ENCODE data around the gene ZNF302.
"Not testable (repeated sequence)": the region's sequence is repeated elsewhere in the genome, so short reads cannot be mapped to it uniquely, and the experiment has no call there.

The ZNF302 gene

DNA sequence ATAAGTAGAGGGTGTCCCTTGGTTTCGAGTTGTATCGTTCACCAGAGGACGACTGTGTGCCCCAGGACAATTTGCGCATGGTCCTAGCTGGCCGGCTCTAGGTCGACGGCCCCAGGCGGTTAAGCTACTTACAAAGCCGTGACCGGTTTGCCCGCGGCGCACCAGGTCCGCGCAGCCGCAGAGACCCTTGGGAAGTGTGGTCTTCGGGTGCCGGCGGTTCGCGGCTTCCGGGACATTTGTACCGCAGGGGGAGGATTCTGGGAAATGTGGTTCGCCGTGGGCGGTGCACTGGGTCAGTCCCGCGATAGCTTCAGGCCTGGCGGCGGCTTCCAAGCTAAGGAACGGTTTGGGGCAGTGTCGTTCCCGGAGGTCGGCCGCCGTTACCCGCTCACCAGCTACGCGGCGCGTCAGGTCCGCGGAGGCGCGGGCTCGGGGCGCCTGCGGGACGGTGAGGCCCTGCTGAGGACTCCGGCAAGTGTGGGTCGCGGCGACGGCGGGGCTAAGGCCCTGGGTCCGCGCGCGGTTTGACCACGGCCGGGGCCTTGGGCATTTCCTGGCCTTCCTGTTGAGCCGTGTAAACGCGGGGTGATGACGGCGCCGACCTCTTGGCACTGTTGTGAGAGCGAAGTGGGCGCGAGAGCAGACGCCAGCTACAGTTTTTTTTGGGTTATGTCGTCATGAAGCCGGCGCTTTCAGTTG is at the start of gene ZNF302:
Gene ZNF302, plus strand, starts transcription at position 293 of the 699 bp plus-strand sequence. CDS start 1,127 bp downstream, outside the sequence.
- DNase-seq (ENCODE audit: low read depth in 2 of 2), result peak; percentile 92 to 93

DNA sequence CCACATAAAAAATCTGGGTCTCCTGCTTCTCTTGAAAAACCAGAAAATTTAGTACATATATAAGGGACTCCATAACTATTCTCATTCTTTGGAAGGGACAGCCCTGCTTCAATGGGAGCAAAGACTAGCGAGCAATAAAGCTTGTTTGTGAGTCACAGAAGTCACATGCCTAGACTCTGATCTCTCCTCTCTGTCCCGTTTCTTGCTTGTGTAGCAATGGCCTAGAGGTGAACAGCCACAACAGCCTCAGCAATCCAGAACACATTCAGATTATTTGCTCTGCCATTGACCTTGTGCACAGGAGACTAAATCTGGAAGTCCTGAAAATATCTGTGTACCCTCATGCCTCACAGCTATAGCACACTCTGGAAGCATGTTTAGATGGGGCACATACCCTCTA is 43.7 kb upstream of the ZNF302 start:
- no peak for DNase-seq (ENCODE audit: low read depth in 2 of 2)

DNA sequence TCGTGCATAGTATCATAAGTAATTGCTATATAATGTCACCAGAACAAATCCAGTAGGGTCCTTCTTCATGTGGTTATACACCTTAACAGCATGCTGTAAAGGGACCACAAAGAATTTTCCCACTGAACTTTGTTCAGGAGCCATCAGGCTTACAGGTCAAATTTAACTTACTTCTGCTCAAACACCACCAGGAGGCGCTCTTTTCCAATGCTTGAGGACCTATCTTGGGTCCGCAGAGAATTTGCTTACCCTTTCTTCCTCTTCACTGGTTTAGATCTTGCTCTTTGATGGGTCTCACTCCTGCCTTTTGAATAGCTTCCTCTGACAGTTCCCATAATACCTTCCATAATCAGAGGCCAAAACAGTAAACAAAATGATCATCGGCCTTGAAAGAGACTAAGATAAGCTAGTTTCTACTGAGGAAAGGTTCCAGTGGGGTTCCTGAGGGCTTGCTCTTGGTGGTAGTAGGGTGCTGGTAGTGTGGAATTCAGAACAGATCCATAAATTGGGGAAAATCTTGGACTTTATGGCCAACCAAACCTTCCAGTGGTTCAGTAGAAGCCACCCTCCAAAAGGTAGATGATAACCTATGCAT is 37.9 kb upstream of the ZNF302 start:
- DNase-seq (ENCODE audit: low read depth in 2 of 2), result peak; percentile 33 to 39

DNA sequence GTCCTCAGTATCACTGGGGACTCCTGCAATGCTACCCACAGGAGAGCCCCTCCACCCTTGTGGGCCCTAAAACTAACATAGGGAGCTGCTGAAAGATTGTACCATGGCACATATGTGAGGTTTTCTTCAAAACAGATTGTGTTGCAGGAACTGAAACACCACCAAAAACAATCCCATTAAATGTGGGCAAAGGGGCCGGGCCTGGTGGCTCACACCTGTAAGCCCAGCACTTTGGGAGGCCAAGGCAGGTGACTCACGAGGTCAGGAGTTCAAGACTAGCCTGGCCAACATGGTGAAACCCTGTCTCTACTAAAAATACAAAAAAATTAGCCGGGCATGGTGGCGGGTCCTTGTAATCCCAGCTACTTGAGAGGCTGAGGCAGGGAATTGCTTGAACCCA is 35.2 kb upstream of the ZNF302 start:
- no peak for DNase-seq (ENCODE audit: low read depth in 2 of 2)

DNA sequence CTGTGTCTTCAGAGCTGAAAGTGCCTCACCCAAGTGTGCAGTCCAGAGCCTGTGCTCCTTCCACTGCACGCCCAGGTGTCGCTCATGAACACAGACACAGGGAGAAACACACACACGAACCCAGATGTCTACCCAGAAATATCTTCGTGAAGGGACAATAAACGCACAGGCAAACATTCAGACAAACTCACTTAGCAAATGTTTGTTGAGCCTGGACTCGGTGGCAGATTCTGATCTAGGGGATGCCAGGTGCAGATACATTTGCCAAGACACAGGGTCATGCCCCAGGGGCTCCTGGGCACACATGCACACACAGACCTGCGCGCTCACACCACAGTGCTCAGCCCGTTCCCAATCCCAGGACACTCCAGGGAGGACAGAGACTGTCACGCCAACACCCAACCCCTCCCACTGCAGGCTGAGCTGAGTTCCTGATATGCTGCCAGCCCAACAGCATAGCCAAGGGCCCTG is 32.5 kb upstream of the ZNF302 start:
- no peak for DNase-seq (ENCODE audit: low read depth in 2 of 2)

DNA sequence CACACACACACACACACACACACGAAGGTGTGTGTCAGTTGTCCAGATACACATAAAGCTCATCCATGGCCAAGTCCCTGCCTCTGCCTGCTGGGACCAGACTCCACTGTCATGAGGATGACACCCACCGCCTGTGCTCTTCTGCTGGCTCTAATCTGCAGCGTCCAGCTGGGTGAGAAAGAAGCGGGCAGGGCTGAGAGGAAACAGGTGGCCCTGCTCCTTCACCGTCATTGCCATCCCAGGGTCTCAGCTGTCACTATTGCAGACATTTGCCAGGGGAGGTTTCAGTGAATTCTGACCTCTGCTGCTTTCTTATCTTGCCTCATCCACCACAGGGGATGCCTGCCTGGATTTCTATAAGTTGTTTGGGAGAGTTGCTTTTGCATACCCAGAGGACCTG is 31.9 kb upstream of the ZNF302 start:
- no peak for DNase-seq (ENCODE audit: low read depth in 2 of 2)

DNA sequence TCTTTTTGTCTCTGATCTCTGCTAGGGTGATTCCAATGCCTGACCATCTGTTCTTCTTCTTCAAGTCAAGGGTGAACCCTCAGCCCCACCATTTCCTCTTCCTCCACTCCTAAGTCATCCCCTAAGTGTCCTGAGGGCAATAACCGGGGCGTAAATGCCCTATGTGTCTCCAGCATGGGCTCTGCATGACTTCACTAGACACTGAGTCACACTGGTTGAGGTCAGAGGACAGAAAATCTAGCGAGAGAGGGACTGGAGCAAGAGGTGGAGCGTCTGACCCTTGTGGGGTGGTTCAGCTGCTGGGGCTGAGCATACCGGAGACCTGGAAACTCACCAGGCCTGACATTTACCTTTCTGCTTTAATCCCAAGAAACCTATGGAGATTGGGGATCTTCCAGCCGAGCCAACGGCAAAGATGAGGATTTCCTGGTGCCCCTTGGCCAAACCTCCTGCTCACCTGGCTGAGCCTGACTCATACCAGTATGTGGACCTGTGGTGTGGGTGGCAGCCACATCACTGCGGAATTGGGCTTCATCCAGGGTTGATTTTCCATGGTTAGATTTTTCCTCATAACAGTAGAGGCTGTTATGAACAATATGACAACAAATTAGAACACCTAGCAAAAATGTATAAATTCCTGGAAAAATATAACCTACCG is 27.5 kb upstream of the ZNF302 start:
- DNase-seq (ENCODE audit: low read depth in 2 of 2), result no peak

DNA sequence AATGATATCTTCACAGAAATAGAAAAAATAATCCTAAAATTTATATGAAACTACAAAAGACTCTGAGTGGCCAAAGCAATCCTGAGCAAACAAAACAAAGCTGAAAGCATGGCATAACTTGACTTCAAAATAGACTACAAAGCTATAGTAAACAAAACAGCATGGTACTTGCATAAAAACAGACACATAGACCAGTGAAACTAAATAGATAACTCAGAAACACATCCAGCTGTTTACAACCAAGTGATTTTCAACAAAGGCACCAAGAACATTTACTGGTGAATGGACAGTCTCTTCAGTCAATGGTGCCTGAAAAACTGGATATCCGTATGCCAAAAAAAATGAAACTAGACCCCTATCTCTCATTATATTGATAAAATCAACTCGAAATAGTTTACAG is 25.7 kb upstream of the ZNF302 start:
- DNase-seq (ENCODE audit: low read depth in 2 of 2), result no peak

DNA sequence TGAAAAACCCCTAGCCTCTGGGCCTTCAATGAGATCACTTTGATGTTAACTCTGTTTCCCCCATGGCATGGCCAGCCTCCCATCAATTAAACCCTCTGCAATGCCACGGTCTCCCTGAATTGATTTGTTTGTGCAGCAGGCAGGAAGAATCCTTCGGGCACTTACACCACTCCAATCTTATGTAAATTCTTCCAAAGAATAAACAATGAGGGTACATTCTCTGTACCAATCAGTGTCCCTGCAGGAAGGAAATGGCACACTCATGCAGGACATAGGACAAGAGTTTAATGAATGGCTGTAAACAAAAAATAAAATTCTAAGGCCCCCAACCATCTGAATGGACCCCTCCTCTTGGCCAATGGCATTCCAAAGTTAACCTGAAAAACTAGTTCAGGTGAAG is 22.7 kb upstream of the ZNF302 start:
- DNase-seq (ENCODE audit: low read depth in 2 of 2), result no peak

DNA sequence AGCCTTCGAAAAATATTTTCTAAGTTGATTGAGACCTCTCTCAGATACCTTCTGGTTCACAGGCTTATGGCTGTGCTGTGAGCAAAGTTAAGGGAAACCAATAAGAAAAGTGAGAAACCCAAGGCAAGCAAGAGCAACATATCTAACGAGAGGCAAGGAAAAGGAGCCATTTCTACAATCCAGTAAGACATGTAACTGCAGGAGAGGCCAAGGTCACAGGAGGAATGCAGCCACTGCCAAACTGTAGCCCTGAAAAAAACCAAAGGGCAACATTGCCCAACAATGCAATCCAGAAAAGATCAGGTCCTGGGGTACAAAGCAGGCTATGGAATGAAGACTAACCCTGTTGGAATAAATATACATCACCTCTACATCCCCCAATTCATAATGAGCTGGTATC is 21.8 kb upstream of the ZNF302 start:
- DNase-seq (ENCODE audit: low read depth in 2 of 2), result no peak

DNA sequence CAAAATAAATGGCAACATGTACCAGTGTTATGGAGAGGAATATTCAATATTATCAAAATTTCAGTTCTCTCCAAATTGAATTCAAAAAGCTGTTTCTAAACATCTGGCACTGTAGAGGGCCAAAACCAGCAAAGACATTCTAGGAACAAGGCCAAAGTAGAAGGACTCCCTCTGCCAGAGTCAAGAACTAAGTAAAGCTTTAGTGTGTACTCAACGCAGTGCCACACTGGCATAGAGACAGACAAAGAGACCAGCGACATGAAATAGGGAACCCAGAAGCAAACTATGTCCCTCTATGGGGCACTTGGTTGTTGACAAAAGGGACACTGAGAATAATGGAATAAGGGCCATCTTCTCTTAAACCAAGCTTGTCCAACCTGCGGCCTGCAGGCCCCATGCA is 16.1 kb upstream of the ZNF302 start:
- DNase-seq (ENCODE audit: low read depth in 2 of 2), result no peak

DNA sequence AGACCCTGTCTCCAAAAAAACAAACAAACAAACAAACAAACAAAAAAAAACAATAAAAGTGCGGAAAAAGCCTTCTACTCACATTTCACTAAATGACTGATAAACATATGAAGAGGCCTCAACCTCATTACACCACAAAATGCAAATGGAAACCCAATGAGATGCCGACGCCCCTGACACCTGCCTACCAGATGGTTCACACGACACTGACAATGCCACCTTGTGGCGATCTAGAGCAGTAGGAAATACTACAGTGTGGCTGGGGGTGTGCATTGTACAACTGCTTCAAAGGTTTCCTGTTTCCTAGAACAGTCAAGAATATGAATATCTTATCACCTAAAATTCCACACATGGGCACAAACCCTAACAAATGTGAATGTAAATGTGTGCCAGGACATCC is 14.6 kb upstream of the ZNF302 start:
- no peak for DNase-seq (ENCODE audit: low read depth in 2 of 2)

DNA sequence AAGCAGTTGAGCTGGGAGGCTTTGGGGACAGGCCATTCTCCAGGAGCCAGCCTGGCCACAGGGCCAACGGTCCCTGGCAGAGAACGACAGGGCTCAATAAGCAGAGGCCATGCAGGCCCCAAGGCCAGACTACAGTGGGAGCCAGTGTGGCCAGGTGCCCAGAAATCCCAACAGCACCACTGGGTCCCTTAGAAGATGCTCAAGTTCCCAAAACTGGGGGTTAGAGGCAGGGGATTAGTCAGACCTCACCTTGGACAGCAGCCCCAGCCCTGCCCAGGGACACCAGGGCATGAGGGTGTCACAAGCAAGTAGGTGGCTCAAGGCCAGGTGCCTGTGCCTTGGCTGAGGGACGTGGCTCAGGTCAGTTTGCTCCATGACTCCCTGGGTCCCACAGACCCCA is 13.3 kb upstream of the ZNF302 start:
- no peak for DNase-seq (ENCODE audit: low read depth in 2 of 2)

DNA sequence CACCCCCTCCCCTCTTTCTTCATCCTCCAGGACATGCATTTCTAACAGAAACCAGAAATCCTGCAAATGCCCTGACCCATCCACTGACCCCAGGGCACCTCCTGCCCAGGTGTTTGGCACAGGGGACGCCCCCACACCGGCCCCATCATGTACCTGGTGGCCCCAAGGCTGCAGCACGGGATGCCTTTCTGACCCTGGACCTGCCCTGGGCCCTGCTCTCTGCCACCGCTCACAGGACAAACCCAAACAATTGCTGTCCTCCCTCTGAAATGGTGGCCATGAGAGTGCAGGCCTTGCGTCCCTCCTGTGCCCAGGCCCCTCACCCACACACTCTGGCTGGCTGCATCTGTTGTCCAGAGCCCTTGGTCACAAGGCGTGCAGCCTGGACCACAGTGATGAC is 12.6 kb upstream of the ZNF302 start:
- DNase-seq (ENCODE audit: low read depth in 2 of 2), result no peak

DNA sequence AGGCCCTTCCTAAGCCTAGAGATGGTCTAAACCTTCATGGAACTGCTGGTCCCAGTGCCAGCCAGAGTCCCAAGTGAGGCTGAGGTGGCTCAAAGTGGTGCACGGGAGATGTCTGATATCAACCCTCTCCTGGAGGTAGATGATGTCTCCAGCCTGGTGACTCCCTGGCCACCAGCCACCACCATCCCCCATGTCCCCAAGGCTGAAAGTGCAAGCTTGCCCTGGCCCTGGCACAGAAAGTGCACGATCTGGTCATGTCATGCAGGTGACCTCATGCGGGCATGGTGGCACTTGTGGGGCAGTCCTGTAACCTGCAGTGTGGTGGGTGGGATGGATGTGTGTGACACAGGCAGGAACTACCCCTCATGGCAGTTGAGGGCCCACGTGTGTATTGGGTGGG is 12.2 kb upstream of the ZNF302 start:
- not testable (repeated sequence) for DNase-seq (ENCODE audit: low read depth in 2 of 2)

DNA sequence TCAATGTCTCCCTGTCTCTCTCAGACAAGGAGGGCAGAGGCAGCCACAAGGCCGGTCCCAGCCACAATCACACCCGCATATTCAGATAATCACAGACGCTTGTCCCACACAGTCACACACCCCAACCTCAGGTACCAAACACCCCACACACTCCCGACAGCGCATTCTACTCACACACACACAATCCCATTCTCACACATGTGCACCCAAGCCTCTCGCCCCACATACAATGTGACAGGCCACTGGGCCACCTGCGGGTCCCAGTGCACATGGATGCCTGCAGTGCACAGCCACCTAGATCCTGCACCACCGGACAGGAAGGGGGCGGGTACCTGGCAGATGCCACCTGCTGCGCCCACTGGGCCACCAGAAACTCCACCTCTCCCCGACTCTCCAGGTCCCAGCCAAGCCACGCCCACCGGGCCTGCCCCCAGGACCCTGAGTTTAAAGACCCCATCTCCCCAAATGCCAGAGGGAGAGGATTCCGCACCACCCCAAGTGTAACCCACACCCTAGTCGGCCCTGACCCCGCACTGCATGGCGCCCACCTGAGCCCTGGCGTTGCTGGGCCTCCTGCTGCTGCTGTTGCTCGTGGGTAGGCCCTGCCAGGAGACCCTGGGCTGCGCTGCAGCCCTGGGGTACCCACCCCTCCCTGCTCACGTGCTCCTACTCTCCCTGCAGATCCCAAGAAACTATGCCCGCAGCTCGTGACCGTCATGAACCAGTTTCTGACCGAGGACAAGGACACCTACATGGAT is 11.1 kb upstream of the ZNF302 start:
- no peak for DNase-seq (ENCODE audit: low read depth in 2 of 2)

DNA sequence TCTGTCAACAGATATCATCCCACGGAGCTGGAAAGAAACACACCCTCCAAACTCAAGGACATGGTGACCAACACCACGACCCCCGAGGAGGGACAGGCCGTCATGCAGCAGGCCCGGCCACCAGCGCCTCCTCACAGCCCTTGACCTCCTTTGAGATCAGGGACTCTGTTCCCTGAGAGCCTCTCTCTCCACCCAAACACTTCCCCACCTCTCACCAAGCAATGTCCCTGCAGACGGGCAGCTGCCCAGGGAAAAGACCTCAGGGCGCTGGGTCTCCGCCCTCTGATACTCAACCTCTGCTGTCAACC is 10.6 kb upstream of the ZNF302 start:
- no peak for DNase-seq (ENCODE audit: low read depth in 2 of 2)

DNA sequence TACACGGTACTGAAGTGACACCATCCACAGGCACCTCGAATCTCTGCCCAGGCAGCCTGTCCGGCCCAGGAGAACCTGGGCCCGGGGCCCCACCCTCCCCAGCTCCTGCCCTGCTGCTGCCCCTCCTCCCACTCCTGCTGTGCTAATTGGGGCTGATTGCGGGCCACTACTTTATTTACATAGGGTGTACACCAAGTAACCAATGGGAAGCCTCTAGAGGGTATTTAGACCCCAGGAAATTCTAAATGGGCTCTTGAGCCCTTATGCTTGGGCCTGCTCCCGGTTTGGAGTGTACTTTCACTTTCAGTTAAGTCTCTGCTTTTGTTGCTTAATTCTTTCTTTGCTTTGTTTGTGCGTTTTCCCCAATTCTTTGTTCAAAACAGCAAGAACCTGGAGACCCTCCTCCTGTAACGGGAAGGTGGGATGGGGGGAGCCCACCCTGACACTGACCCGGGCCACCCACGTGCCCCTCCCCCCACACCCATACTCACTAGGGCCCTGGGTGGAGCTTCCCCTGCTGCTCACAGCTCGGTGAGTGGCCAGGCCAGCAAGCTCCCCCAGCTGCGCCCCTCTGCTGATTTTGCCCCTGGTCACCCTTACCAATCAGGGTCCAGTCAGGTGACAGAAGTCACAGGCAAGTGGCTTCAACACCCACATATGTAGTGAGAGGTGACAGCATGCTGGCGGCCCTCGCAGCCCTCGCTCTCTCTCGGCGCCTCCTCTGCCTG is 10.0 kb upstream of the ZNF302 start:
- no peak for DNase-seq (ENCODE audit: low read depth in 2 of 2)

DNA sequence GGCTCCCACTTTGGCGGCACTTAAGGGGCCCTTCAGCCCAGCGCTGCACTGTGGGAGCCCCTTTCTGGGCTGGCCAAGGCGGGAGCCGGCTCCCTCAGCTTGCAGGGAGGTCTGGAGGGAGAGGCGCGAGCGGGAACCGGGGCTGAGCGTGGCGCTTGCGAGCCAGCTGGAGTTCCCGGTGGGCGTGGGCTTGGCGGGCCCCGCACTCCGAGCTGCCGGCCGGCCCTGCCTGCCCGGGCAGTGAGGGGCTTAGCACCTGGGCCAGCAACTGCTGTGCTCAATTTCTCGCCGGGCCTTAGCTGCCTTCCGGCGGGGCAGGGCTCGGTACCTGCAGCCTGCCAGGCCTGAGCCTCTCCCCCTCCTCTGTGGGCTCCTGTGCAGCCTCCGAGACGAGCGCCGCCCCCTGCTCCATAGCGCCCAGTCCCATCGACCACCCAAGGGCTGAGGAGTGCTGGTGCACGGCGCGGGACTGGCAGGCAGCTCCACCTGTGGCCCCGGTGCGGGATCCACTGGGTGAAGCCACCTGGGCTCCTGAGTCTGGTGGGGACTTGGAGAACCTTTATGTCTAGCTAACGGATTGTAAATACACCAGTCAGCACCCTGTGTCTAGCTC is 9.3 kb upstream of the ZNF302 start:
- DNase-seq (ENCODE audit: low read depth in 2 of 2), result not testable (repeated sequence)

DNA sequence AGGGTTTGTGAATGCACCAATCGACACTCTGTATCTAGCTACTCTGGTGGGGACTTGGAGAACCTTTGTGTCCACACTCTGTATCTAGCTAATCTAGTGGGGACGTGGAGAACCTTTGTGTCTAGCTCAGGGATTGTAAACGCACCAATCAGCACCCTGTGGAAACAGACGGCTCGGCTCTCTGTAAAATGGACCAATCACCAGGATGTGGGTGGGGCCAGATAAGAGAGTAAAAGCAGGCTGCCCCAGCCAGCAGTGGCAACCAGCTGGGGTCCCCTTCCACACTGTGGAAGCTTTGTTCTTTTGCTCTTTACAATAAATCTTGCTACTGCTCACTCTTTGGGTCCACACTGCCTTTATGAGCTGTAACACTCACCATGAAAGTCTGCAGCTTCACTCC is 8.8 kb upstream of the ZNF302 start:
- not testable (repeated sequence) for DNase-seq (ENCODE audit: low read depth in 2 of 2)

DNA sequence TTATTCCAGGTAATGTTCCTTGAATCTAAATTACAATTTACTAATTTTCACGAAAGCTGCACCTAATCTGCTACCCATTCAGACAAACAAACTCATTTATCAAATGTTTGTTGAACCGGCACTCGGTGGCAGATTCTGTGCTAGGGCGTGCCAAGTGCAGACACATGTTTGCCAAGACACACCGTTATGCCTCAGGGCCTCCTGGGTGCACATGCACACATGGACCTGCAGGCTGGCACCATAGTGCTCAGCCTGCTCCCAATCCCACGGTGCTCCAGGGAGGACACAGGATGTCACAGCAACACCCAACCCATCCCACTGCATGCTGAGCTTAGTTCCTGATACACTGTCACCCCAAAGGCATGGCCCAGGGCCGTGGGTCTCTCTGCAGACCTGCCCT is 8.2 kb upstream of the ZNF302 start:
- DNase-seq (ENCODE audit: low read depth in 2 of 2), result no peak

DNA sequence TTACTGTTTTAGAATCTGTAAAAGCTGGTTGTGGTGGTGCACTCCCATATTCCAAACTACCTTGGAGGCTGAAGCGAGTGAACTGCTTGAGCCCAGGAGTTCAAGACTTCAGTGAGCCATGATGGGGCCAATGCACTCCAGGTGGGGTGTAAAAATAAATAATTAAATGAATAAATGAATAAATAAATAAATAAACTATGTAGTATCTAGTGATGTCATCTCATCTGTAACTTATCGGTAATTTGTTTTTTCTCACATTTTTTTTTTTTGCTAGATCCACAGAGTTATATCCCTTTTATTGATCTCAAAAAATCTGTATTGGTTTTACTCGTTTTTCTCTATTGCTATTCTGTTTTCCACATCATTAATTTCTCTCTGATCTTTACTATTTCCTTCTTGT is 5.5 kb upstream of the ZNF302 start:
- DNase-seq (ENCODE audit: low read depth in 2 of 2), result no peak

Measured in fibroblast of skin of left biceps (primary cell).